HCT116 (cell line): ENCODE measurements around the gene MOV10L1.

Source experiments
- CBX3 ChIP-seq: IDR thresholded peaks from 2 replicates; pipeline ENCODE4 v1.6.1; 2012; ENCODE audit warnings: low read depth
- CTCF ChIP-seq, 3 experiments: fragments of 200-600 bp in 1 of 3; sonication (generic) in 1 of 3; IDR thresholded peaks in 2 of 3; conservative IDR thresholded peaks in 1 of 3; 2 replicates each; pipeline ENCODE4 v1.5.1; 2012 to 2017; ENCODE audit warnings: low read depth in 2 of 3, low read length in 2 of 3, antibody characterized with exemption in 1 of 3, borderline replicate concordance in 1 of 3, control low read depth in 1 of 3, mild to moderate bottlenecking in 1 of 3, mixed read lengths in 1 of 3, mixed run types in 1 of 3, moderate library complexity in 1 of 3; ENCODE audit not compliant: insufficient read depth in 1 of 3
- EGR1 ChIP-seq: IDR thresholded peaks from 2 replicates; pipeline ENCODE4 v1.6.1; 2012; ENCODE audit warnings: low read depth
- EZH2 ChIP-seq: fragments of 200-600 bp; sonication (generic); IDR thresholded peaks from 2 replicates; pipeline ENCODE4 v1.6.1; 2017; ENCODE audit warnings: antibody characterized with exemption, mixed run types
- EZH2phosphoT487 ChIP-seq: fragments of 200-600 bp; IDR thresholded peaks from 2 replicates; pipeline ENCODE4 v1.6.1; 2018; ENCODE audit warnings: antibody characterized with exemption, borderline replicate concordance
- FOSL1 ChIP-seq: IDR thresholded peaks from 2 replicates; pipeline ENCODE4 v1.6.1; 2012; ENCODE audit warnings: low read depth
- JUND ChIP-seq: IDR thresholded peaks from 2 replicates; pipeline ENCODE4 v1.6.1; 2012
- MAX ChIP-seq: IDR thresholded peaks from 2 replicates; pipeline ENCODE4 v1.6.1; 2012
- POLR2A ChIP-seq: IDR thresholded peaks from 2 replicates; pipeline ENCODE4 v1.7.0; 2011; ENCODE audit warnings: borderline replicate concordance; ENCODE audit not compliant: insufficient read depth, insufficient read length; ENCODE audit errors: extremely low read depth
- POLR2AphosphoS5 ChIP-seq: IDR thresholded peaks from 2 replicates; pipeline ENCODE4 v1.6.1; 2011; ENCODE audit warnings: mild to moderate bottlenecking, low read depth, low read length, moderate library complexity
- RAD21 ChIP-seq: IDR thresholded peaks from 2 replicates; pipeline ENCODE4 v1.6.1; 2012; ENCODE audit warnings: low read depth, mild to moderate bottlenecking
- REST ChIP-seq: IDR thresholded peaks from 2 replicates; pipeline ENCODE4 v1.6.1; 2012; ENCODE audit warnings: low read depth
- TCF7L2 ChIP-seq: IDR thresholded peaks from 2 replicates; pipeline ENCODE4 v1.7.0; 2011; ENCODE audit warnings: borderline replicate concordance, inconsistent platforms; ENCODE audit not compliant: insufficient read depth, insufficient read length; ENCODE audit errors: extremely low read depth
- YY1 ChIP-seq: IDR thresholded peaks from 2 replicates; pipeline ENCODE4 v1.6.1; 2011; ENCODE audit warnings: low read length, low read depth, moderate library complexity, mild to moderate bottlenecking; ENCODE audit not compliant: insufficient replicate concordance; ENCODE audit errors: extremely low read depth

- TF ChIP-seq CTCF (IDR thresholded peaks at IDR 0.05 in 2 of 3, conservative IDR thresholded peaks at IDR 0.05 in 1 of 3; ENCODE audit: borderline replicate concordance in 1 of 3, insufficient read depth in 1 of 3, low read depth in 2 of 3, low read length in 2 of 3) (no peak), EZH2phosphoT487 (no peak), EZH2 (no peak), POLR2A (no peak), RAD21 (no peak), REST (no peak), MAX (no peak), POLR2AphosphoS5 (no peak), CBX3 (no peak), TCF7L2 (no peak), EGR1 (no peak), JUND (no peak), YY1 (no peak), FOSL1 (no peak)
Measured at GRCh38 chr22:50198624-50199017, 108.8 kb downstream of the MOV10L1 start.
